GM21423 (cell line): ENCODE measurements around the gene AOPEP.

Source experiments
- ATAC-seq: cut with Tn5 transposase; IDR thresholded peaks from one replicate; pipeline ENCODE4 v1.9.1; 2021; ENCODE audit warnings: mild to moderate bottlenecking, moderate library complexity; ENCODE audit not compliant: unreplicated experiment

AOPEP gene

GRCh38 chr9:94717761-94718160 is 8.7 kb upstream of the AOPEP start:
- ATAC-seq: no peak

- no peak for ATAC-seq
Observed at GRCh38 chr9:94718936-94719335, 7.6 kb upstream of the AOPEP start.

- ATAC-seq: no peak
Observed at GRCh38 chr9:94719878-94720277, 6.6 kb upstream of the AOPEP start.

- no peak for ATAC-seq
Observed at GRCh38 chr9:94720846-94721549, 5.5 kb upstream of the AOPEP start.

GRCh38 chr9:94721754-94722153 is 4.7 kb upstream of the AOPEP start:
- no peak for ATAC-seq

- ATAC-seq: no peak
Observed at GRCh38 chr9:94725293-94725692, 1.2 kb upstream of the AOPEP start.

GRCh38 chr9:94728719-94729118 is 2.2 kb downstream of the AOPEP start:
- no peak for ATAC-seq

- no peak for ATAC-seq
Observed at GRCh38 chr9:94729199-94729598, 2.7 kb downstream of the AOPEP start.

GRCh38 chr9:94734054-94734754 is 7.7 kb downstream of the AOPEP start:
- ATAC-seq: no peak

GRCh38 chr9:94736759-94737158 is 10.3 kb downstream of the AOPEP start:
- no peak for ATAC-seq

GRCh38 chr9:94740145-94740840 is 13.8 kb downstream of the AOPEP start:
- no peak for ATAC-seq

GRCh38 chr9:94741866-94742265 is 15.4 kb downstream of the AOPEP start:
- no peak for ATAC-seq

GRCh38 chr9:94743035-94743954 is 16.8 kb downstream of the AOPEP start:
- no peak for ATAC-seq

- no peak for ATAC-seq
Observed at GRCh38 chr9:94745806-94746540, 19.5 kb downstream of the AOPEP start.

- ATAC-seq: no peak
Observed at GRCh38 chr9:94746541-94747370, 20.3 kb downstream of the AOPEP start.

- ATAC-seq: no peak
Observed at GRCh38 chr9:94754976-94755475, 28.5 kb downstream of the AOPEP start.

GRCh38 chr9:94757158-94757557 is 30.7 kb downstream of the AOPEP start:
- ATAC-seq: no peak

GRCh38 chr9:94758031-94758430 is 31.5 kb downstream of the AOPEP start:
- ATAC-seq: no peak

GRCh38 chr9:94758880-94759279 is 32.4 kb downstream of the AOPEP start:
- no peak for ATAC-seq
